C4-2B (cell line): Measurements from ENCODE around the gene GMEB1.

Source experiments
- ZFX ChIP-seq: fragments of 450-650 bp; IDR thresholded peaks from 2 replicates; pipeline ENCODE4 v1.6.1; 2017
- TF ChIP-seq, protein P1 (sequence below): fragments of 450-650 bp; conservative IDR thresholded peaks from 2 replicates; pipeline ENCODE4 v1.5.1; 2017; ENCODE audit warnings: mild to moderate bottlenecking

DNA sequence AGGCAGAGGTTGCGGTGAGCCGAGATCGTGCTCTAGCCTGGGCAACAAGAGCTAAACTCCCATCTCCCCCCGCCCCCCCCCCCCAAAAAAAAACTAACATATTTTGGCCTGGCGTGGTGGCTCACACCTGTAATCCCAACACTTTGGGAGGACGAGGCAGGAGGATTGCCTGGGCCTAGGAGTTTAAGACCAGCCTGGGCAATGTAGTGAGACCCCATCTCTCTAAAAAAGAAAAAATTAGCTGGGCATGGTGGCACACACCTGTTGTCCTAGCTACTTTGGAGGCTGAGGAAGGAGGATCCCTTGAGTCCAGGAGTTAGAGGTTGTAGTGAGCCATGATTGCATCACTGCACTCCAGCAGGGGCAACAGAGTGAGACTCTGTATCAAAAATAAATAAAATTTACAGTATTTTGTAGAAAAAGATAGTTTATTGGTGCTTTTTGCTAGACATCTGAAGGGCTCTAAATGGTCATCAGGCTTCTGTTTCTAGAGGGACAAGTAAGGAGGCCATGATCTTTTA lies 77.1 kb downstream of the GMEB1 start:
- TF ChIP-seq, protein P1, sequence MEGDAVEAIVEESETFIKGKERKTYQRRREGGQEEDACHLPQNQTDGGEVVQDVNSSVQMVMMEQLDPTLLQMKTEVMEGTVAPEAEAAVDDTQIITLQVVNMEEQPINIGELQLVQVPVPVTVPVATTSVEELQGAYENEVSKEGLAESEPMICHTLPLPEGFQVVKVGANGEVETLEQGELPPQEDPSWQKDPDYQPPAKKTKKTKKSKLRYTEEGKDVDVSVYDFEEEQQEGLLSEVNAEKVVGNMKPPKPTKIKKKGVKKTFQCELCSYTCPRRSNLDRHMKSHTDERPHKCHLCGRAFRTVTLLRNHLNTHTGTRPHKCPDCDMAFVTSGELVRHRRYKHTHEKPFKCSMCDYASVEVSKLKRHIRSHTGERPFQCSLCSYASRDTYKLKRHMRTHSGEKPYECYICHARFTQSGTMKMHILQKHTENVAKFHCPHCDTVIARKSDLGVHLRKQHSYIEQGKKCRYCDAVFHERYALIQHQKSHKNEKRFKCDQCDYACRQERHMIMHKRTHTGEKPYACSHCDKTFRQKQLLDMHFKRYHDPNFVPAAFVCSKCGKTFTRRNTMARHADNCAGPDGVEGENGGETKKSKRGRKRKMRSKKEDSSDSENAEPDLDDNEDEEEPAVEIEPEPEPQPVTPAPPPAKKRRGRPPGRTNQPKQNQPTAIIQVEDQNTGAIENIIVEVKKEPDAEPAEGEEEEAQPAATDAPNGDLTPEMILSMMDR, result no peak
- TF ChIP-seq ZFX, result no peak
